Measurements from ENCODE around the gene FAM107B. TPM values are rescaled to one million over a fixed set of nuclear protein-coding genes. Genes with fewer than 3 reads are reported as not detected.

The FAM107B gene
- polyA plus RNA-seq, 1 donor = 105 TPM

Other genes with a start within 250 kb of the FAM107B start
- 3.6 TPM for gene CDNF, start 63.1 kb upstream of the FAM107B start, polyA plus RNA-seq (ENCODE audit: insufficient read length)
- 27.2 TPM for gene HSPA14, start 63.4 kb upstream of the FAM107B start, polyA plus RNA-seq (ENCODE audit: insufficient read length)
- gene MSANTD7, start 63.4 kb upstream of the FAM107B start, polyA plus RNA-seq (ENCODE audit: insufficient read length) = 18.3 TPM
- gene SUV39H2, start 104.0 kb upstream of the FAM107B start, polyA plus RNA-seq (ENCODE audit: insufficient read length) = 30.1 TPM
- gene DCLRE1C, start 179.2 kb upstream of the FAM107B start, polyA plus RNA-seq (ENCODE audit: insufficient read length) = 23.3 TPM
- 1.4 TPM for gene MEIG1, start 184.5 kb upstream of the FAM107B start, polyA plus RNA-seq (ENCODE audit: insufficient read length)

Data from left kidney (tissue), 1 donor.